ENCODE measurements around the gene P2RX2.
"Not testable (repeated sequence)": the region's sequence is repeated elsewhere in the genome, so short reads cannot be mapped to it uniquely, and the experiment has no call there.

P2RX2 gene

GRCh38 chr12:132584429-132584828, 34.1 kb upstream of the P2RX2 start:
- no peak for DNase-seq

- DNase-seq: no peak
Measured at GRCh38 chr12:132585177-132585576, 33.4 kb upstream of the P2RX2 start.

GRCh38 chr12:132586929-132587328, 31.6 kb upstream of the P2RX2 start:
- DNase-seq: no peak

- no peak for DNase-seq
Measured at GRCh38 chr12:132587781-132588180, 30.8 kb upstream of the P2RX2 start.

GRCh38 chr12:132588319-132588718, 30.3 kb upstream of the P2RX2 start:
- no peak for DNase-seq

GRCh38 chr12:132588821-132589669, 29.5 kb upstream of the P2RX2 start:
- no peak for DNase-seq

GRCh38 chr12:132591107-132591935, 27.3 kb upstream of the P2RX2 start:
- DNase-seq: no peak

GRCh38 chr12:132592282-132592970, 26.1 kb upstream of the P2RX2 start:
- no peak for DNase-seq

- DNase-seq: no peak
Measured at GRCh38 chr12:132593071-132593470, 25.5 kb upstream of the P2RX2 start.

- no peak for DNase-seq
Measured at GRCh38 chr12:132593521-132593920, 25.1 kb upstream of the P2RX2 start.

GRCh38 chr12:132593938-132594358, 24.6 kb upstream of the P2RX2 start:
- peak; percentile 7 to 62 (median 44) for DNase-seq

- DNase-seq: peak in 1 of 4 experiments; percentile 31
Measured at GRCh38 chr12:132595183-132595582, 23.4 kb upstream of the P2RX2 start.

GRCh38 chr12:132596016-132596415, 22.6 kb upstream of the P2RX2 start:
- DNase-seq: no peak

GRCh38 chr12:132597333-132598316, 21.0 kb upstream of the P2RX2 start:
- DNase-seq: peak in 2 of 4 experiments; percentile 29 to 41

GRCh38 chr12:132599502-132599901, 19.1 kb upstream of the P2RX2 start:
- not testable (repeated sequence) for DNase-seq

- peak; percentile 64 to 87 (median 74) for DNase-seq
Measured at GRCh38 chr12:132600048-132601032, 18.2 kb upstream of the P2RX2 start.

- DNase-seq: no peak
Measured at GRCh38 chr12:132601171-132601883, 17.2 kb upstream of the P2RX2 start.

GRCh38 chr12:132602572-132603239, 15.9 kb upstream of the P2RX2 start:
- no peak for DNase-seq
